HUES48 (cell line): ENCODE measurements around the gene PSME3.
"Not testable (repeated sequence)": the region's sequence is repeated elsewhere in the genome, so short reads cannot be mapped to it uniquely, and the experiment has no call there.

Source experiments
- H3K27ac ChIP-seq: one replicate; pipeline ENCODE4 v1.7.0; 2013; ENCODE audit warnings: low read depth, low read length, inconsistent platforms
- H3K27me3 ChIP-seq: 2 replicates; pipeline ENCODE4 v1.6.1; 2013; ENCODE audit warnings: mild to moderate bottlenecking, low read length; ENCODE audit not compliant: control insufficient read depth, insufficient read depth
- H3K36me3 ChIP-seq: 2 replicates; pipeline ENCODE4 v1.6.1; 2013; ENCODE audit warnings: low read length; ENCODE audit not compliant: control insufficient read depth, insufficient read depth
- H3K4me1 ChIP-seq: 2 replicates; pipeline ENCODE4 v1.6.1; 2013; ENCODE audit warnings: mild to moderate bottlenecking, low read length; ENCODE audit not compliant: control insufficient read depth, insufficient read depth
- H3K4me3 ChIP-seq: 2 replicates; pipeline ENCODE4 v1.5.1; 2013; ENCODE audit warnings: mild to moderate bottlenecking, low read depth, low read length
- H3K9ac ChIP-seq: 2 replicates; pipeline ENCODE4 v1.6.1; 2013; ENCODE audit warnings: mild to moderate bottlenecking, low read depth, low read length, moderate library complexity
- H3K9me3 ChIP-seq: 2 replicates; pipeline ENCODE4 v1.6.1; 2013; ENCODE audit warnings: low read length; ENCODE audit not compliant: control insufficient read depth, insufficient read depth

Gene PSME3

GRCh38 chr17:42878924-42879595 is 45.9 kb downstream of the PSME3 start:
- H3K9me3 ChIP-seq = no peaks in the 10 kb centered on the region

GRCh38 chr17:42879596-42879985 is 46.4 kb downstream of the PSME3 start:
- H3K4me1 ChIP-seq = peaks cover 6% of the 10 kb centered on the region; the same call in 1 of the 2 replicates
- no peak overlapping the region for H3K4me3 ChIP-seq
- no peaks in the 10 kb centered on the region for H3K9me3 ChIP-seq
- no peak overlapping the region for H3K27ac ChIP-seq
- no peaks in the 10 kb centered on the region for H3K36me3 ChIP-seq
- no peak overlapping the region for H3K9ac ChIP-seq
- H3K27me3 ChIP-seq = peaks cover 11% of the 10 kb centered on the region

More at GRCh38 chr17:42878924-42879595, 45.9 kb downstream of the PSME3 start:
- Histone ChIP-seq H3K36me3 (no peaks in the 10 kb centered on the region), H3K27ac (no peak overlapping the region), H3K9ac (no peak overlapping the region), H3K4me3 (no peak overlapping the region), H3K27me3 (peaks cover 11% of the 10 kb centered on the region), H3K4me1 (peaks cover 6% of the 10 kb centered on the region; the same call in 1 of the 2 replicates)

- no peak overlapping the region for H3K4me3 ChIP-seq
- peaks cover 11% of the 10 kb centered on the region for H3K27me3 ChIP-seq
- no peaks in the 10 kb centered on the region for H3K36me3 ChIP-seq
- H3K4me1 ChIP-seq = peaks cover 6% of the 10 kb centered on the region; the same call in 1 of the 2 replicates
- H3K9me3 ChIP-seq = no peaks in the 10 kb centered on the region
- H3K27ac ChIP-seq = no peak overlapping the region
- H3K9ac ChIP-seq = no peak overlapping the region
These were observed 47.6 kb downstream of the PSME3 start for GRCh38 chr17:42880776-42881310.

GRCh38 chr17:42881706-42882105 is 48.5 kb downstream of the PSME3 start:
- H3K27me3 ChIP-seq = peaks cover 11% of the 10 kb centered on the region
- not testable (repeated sequence) for H3K36me3 ChIP-seq, H3K4me3 ChIP-seq, H3K9ac ChIP-seq, H3K9me3 ChIP-seq, H3K27ac ChIP-seq, H3K4me1 ChIP-seq

- H3K9me3 ChIP-seq = no peaks in the 10 kb centered on the region
- H3K27me3 ChIP-seq = peaks cover 11% of the 10 kb centered on the region
- no peak overlapping the region for H3K4me3 ChIP-seq
- no peak overlapping the region for H3K27ac ChIP-seq
- H3K9ac ChIP-seq = no peak overlapping the region
- H3K36me3 ChIP-seq = no peaks in the 10 kb centered on the region
- H3K4me1 ChIP-seq = peaks cover 6% of the 10 kb centered on the region; the same call in 1 of the 2 replicates
These were observed 49.0 kb downstream of the PSME3 start for GRCh38 chr17:42882166-42882565.

- Histone ChIP-seq H3K9me3 (no peaks in the 10 kb centered on the region), H3K36me3 (no peaks in the 10 kb centered on the region), H3K9ac (no peak overlapping the region), H3K27me3 (no peaks in the 10 kb centered on the region), H3K4me1 (no peaks in the 10 kb centered on the region), H3K27ac (no peak overlapping the region), H3K4me3 (no peak overlapping the region)
These were observed 50.8 kb downstream of the PSME3 start for GRCh38 chr17:42883802-42884558.

- H3K4me1 ChIP-seq, H3K27me3 ChIP-seq, H3K9me3 ChIP-seq, H3K36me3 ChIP-seq, H3K4me3 ChIP-seq, H3K27ac ChIP-seq, H3K9ac ChIP-seq: not testable (repeated sequence)
These were observed 52.6 kb downstream of the PSME3 start for GRCh38 chr17:42885806-42886205.

GRCh38 chr17:42886283-42887176 is 53.3 kb downstream of the PSME3 start:
- peaks cover 3% of the 10 kb centered on the region; the same call in 1 of the 2 replicates for H3K4me1 ChIP-seq
- no peaks in the 10 kb centered on the region for H3K36me3 ChIP-seq
- no peak overlapping the region for H3K27ac ChIP-seq
- H3K4me3 ChIP-seq = no peak overlapping the region
- no peaks in the 10 kb centered on the region for H3K9me3 ChIP-seq
- no peak overlapping the region for H3K9ac ChIP-seq
- H3K27me3 ChIP-seq = no peaks in the 10 kb centered on the region

GRCh38 chr17:42889809-42890208 is 56.6 kb downstream of the PSME3 start:
- Histone ChIP-seq H3K4me1 (peaks cover 8% of the 10 kb centered on the region; the same call in 1 of the 2 replicates), H3K9ac (no peak overlapping the region), H3K9me3 (no peaks in the 10 kb centered on the region), H3K27me3 (no peaks in the 10 kb centered on the region), H3K4me3 (no peak overlapping the region), H3K36me3 (no peaks in the 10 kb centered on the region), H3K27ac (no peak overlapping the region)

- Histone ChIP-seq H3K27ac (peak overlapping the region; percentile 60), H3K27me3 (no peaks in the 10 kb centered on the region), H3K9me3 (no peaks in the 10 kb centered on the region), H3K4me1 (peaks cover 8% of the 10 kb centered on the region; the same call in 1 of the 2 replicates), H3K4me3 (no peak overlapping the region), H3K36me3 (no peaks in the 10 kb centered on the region), H3K9ac (no peak overlapping the region)
These were observed 58.4 kb downstream of the PSME3 start for GRCh38 chr17:42891539-42892152.
